Neuron (in vitro differentiated cells): ENCODE results near the gene SLC22A7.

Source experiments
- H2AFZ ChIP-seq: one replicate; pipeline ENCODE4 v1.6.1; 2013; ENCODE audit warnings: low read depth, mild to moderate bottlenecking, inconsistent platforms, low read length, moderate library complexity
- H3K27me3 ChIP-seq: one replicate; pipeline ENCODE4 v1.6.1; 2013; ENCODE audit warnings: low read length; ENCODE audit not compliant: insufficient read depth
- H3K36me3 ChIP-seq: one replicate; pipeline ENCODE4 v1.6.1; 2013; ENCODE audit warnings: low read length; ENCODE audit not compliant: insufficient read depth
- H3K4me1 ChIP-seq: one replicate; pipeline ENCODE4 v1.6.1; 2013; ENCODE audit warnings: low read length; ENCODE audit not compliant: insufficient read depth
- H3K4me3 ChIP-seq: 2 replicates; pipeline ENCODE4 v1.5.1; 2013; ENCODE audit warnings: mild to moderate bottlenecking, low read length, moderate library complexity
- H3K9me3 ChIP-seq: one replicate; pipeline ENCODE4 v1.6.1; 2013; ENCODE audit warnings: low read length

Gene SLC22A7

GRCh38 chr6:43282060-43282459 is 16.0 kb upstream of the SLC22A7 start:
- Histone ChIP-seq H2AFZ (no peak overlapping the region), H3K27me3 (no peaks in the 10 kb centered on the region), H3K9me3 (no peaks in the 10 kb centered on the region), H3K36me3 (no peaks in the 10 kb centered on the region), H3K4me1 (peaks cover 16% of the 10 kb centered on the region), H3K4me3 (no peak overlapping the region)

- no peaks in the 10 kb centered on the region for H3K27me3 ChIP-seq
- H3K36me3 ChIP-seq: no peaks in the 10 kb centered on the region
- no peak overlapping the region for H3K4me3 ChIP-seq
- no peaks in the 10 kb centered on the region for H3K9me3 ChIP-seq
- peaks cover 11% of the 10 kb centered on the region for H3K4me1 ChIP-seq
- H2AFZ ChIP-seq: no peak overlapping the region
Observed at GRCh38 chr6:43282636-43283513, 15.2 kb upstream of the SLC22A7 start.

GRCh38 chr6:43283514-43283901 is 14.6 kb upstream of the SLC22A7 start:
- Histone ChIP-seq H2AFZ (no peak overlapping the region), H3K27me3 (no peaks in the 10 kb centered on the region), H3K9me3 (no peaks in the 10 kb centered on the region), H3K4me3 (no peak overlapping the region), H3K4me1 (peaks cover 5% of the 10 kb centered on the region), H3K36me3 (no peaks in the 10 kb centered on the region)

- Histone ChIP-seq H3K36me3 (no peaks in the 10 kb centered on the region), H3K9me3 (no peaks in the 10 kb centered on the region), H2AFZ (no peak overlapping the region), H3K4me1 (peaks cover 1% of the 10 kb centered on the region), H3K4me3 (no peak overlapping the region), H3K27me3 (no peaks in the 10 kb centered on the region)
Observed at GRCh38 chr6:43283905-43284304, 14.2 kb upstream of the SLC22A7 start.

GRCh38 chr6:43284991-43285781 is 12.9 kb upstream of the SLC22A7 start:
- no peaks in the 10 kb centered on the region for H3K4me1 ChIP-seq
- no peaks in the 10 kb centered on the region for H3K36me3 ChIP-seq
- no peaks in the 10 kb centered on the region for H3K27me3 ChIP-seq
- no peaks in the 10 kb centered on the region for H3K9me3 ChIP-seq
- no peak overlapping the region for H2AFZ ChIP-seq
- no peak overlapping the region for H3K4me3 ChIP-seq

GRCh38 chr6:43285832-43286231 is 12.2 kb upstream of the SLC22A7 start:
- Histone ChIP-seq H2AFZ (no peak overlapping the region), H3K36me3 (no peaks in the 10 kb centered on the region), H3K4me3 (no peak overlapping the region), H3K4me1 (no peaks in the 10 kb centered on the region), H3K9me3 (no peaks in the 10 kb centered on the region), H3K27me3 (no peaks in the 10 kb centered on the region)

GRCh38 chr6:43286456-43286979 is 11.5 kb upstream of the SLC22A7 start:
- no peak overlapping the region for H2AFZ ChIP-seq
- H3K9me3 ChIP-seq: no peaks in the 10 kb centered on the region
- H3K27me3 ChIP-seq: peaks cover 3% of the 10 kb centered on the region
- H3K4me3 ChIP-seq: no peak overlapping the region
- no peaks in the 10 kb centered on the region for H3K4me1 ChIP-seq
- H3K36me3 ChIP-seq: no peaks in the 10 kb centered on the region

GRCh38 chr6:43286980-43287716 is 10.9 kb upstream of the SLC22A7 start:
- Histone ChIP-seq H3K9me3 (no peaks in the 10 kb centered on the region), H3K36me3 (no peaks in the 10 kb centered on the region), H3K27me3 (peaks cover 3% of the 10 kb centered on the region), H3K4me1 (no peaks in the 10 kb centered on the region), H3K4me3 (no peak overlapping the region), H2AFZ (no peak overlapping the region)

- Histone ChIP-seq H3K4me3 (no peak overlapping the region), H3K36me3 (no peaks in the 10 kb centered on the region), H3K27me3 (peaks cover 3% of the 10 kb centered on the region), H3K9me3 (no peaks in the 10 kb centered on the region), H3K4me1 (no peaks in the 10 kb centered on the region), H2AFZ (no peak overlapping the region)
Observed at GRCh38 chr6:43287717-43288679, 10.1 kb upstream of the SLC22A7 start.

- no peak overlapping the region for H3K4me3 ChIP-seq
- no peaks in the 10 kb centered on the region for H3K36me3 ChIP-seq
- H3K9me3 ChIP-seq: no peaks in the 10 kb centered on the region
- H2AFZ ChIP-seq: no peak overlapping the region
- no peaks in the 10 kb centered on the region for H3K4me1 ChIP-seq
- H3K27me3 ChIP-seq: peaks cover 3% of the 10 kb centered on the region
Observed at GRCh38 chr6:43290339-43290904, 7.6 kb upstream of the SLC22A7 start.

GRCh38 chr6:43290905-43291355 is 7.1 kb upstream of the SLC22A7 start:
- Histone ChIP-seq H2AFZ (no peak overlapping the region), H3K9me3 (no peaks in the 10 kb centered on the region), H3K4me1 (no peaks in the 10 kb centered on the region), H3K36me3 (no peaks in the 10 kb centered on the region), H3K4me3 (no peak overlapping the region), H3K27me3 (peaks cover 3% of the 10 kb centered on the region)

GRCh38 chr6:43291708-43292107 is 6.4 kb upstream of the SLC22A7 start:
- no peaks in the 10 kb centered on the region for H3K9me3 ChIP-seq

More at GRCh38 chr6:43291708-43292107, 6.4 kb upstream of the SLC22A7 start:
- Histone ChIP-seq H3K4me3 (no peak overlapping the region), H3K4me1 (peaks cover 2% of the 10 kb centered on the region), H2AFZ (no peak overlapping the region), H3K36me3 (no peaks in the 10 kb centered on the region), H3K27me3 (peaks cover 3% of the 10 kb centered on the region)
